Stimulated activated CD8-positive, alpha-beta memory T cell treated with anti-CD3 and anti-CD28 coated beads, Interleukin-15, amount 100 ng/mL, for 24 hours (primary cell): Measurements from ENCODE around the gene CLEC17A.
"Not testable (repeated sequence)": the region's sequence is repeated elsewhere in the genome, so short reads cannot be mapped to it uniquely, and the experiment has no call there.

ENCODE experiments used
- DNase-seq: peaks from one replicate; pipeline ENCODE4 v3.0.0-alpha.2; 2020; ENCODE audit warnings: low read depth

Gene CLEC17A

GRCh38 chr19:14559916-14560775 lies 22.7 kb upstream of the CLEC17A start:
- DNase-seq, result no peak

GRCh38 chr19:14560776-14561108 lies 22.1 kb upstream of the CLEC17A start:
- DNase-seq, result no peak

GRCh38 chr19:14561249-14561648 lies 21.6 kb upstream of the CLEC17A start:
- DNase-seq, result no peak

- no peak for DNase-seq
Observed at GRCh38 chr19:14561847-14562351, 21.0 kb upstream of the CLEC17A start.

- DNase-seq, result no peak
Observed at GRCh38 chr19:14562660-14563589, 20.0 kb upstream of the CLEC17A start.

- DNase-seq, result no peak
Observed at GRCh38 chr19:14563590-14563926, 19.3 kb upstream of the CLEC17A start.

- peak; percentile 40 for DNase-seq
Observed at GRCh38 chr19:14563989-14564651, 18.8 kb upstream of the CLEC17A start.

GRCh38 chr19:14564652-14565297 lies 18.1 kb upstream of the CLEC17A start:
- not testable (repeated sequence) for DNase-seq

- no peak for DNase-seq
Observed at GRCh38 chr19:14565298-14565679, 17.6 kb upstream of the CLEC17A start.

- no peak for DNase-seq
Observed at GRCh38 chr19:14565765-14566711, 16.8 kb upstream of the CLEC17A start.

- no peak for DNase-seq
Observed at GRCh38 chr19:14566712-14567077, 16.2 kb upstream of the CLEC17A start.

- no peak for DNase-seq
Observed at GRCh38 chr19:14567079-14567478, 15.8 kb upstream of the CLEC17A start.

- no peak for DNase-seq
Observed at GRCh38 chr19:14570864-14571527, 11.9 kb upstream of the CLEC17A start.

- DNase-seq, result peak; percentile 62
Observed at GRCh38 chr19:14571695-14572490, 11.0 kb upstream of the CLEC17A start, which contains the start of gene NDUFB7. NDUFB7 (minus strand) TSS chr19:14572066; CDS start chr19:14572000, 66 bp downstream.

GRCh38 chr19:14575428-14575980 lies 7.4 kb upstream of the CLEC17A start:
- no peak for DNase-seq

- DNase-seq, result no peak
Observed at GRCh38 chr19:14576363-14576762, 6.5 kb upstream of the CLEC17A start.

- no peak for DNase-seq
Observed at GRCh38 chr19:14577264-14577663, 5.6 kb upstream of the CLEC17A start.

- no peak for DNase-seq
Observed at GRCh38 chr19:14577885-14578427, 4.9 kb upstream of the CLEC17A start.
